ENCODE results near the gene GSTT2. TPM values are rescaled to one million over a fixed set of nuclear protein-coding genes. Genes with fewer than 3 reads are reported as not detected.

Gene GSTT2
- total and polyA plus RNA-seq, 7 donors: 0.12 to 0.89 (median 0.29) TPM; not detected in 3

- ATAC-seq: no peak
- H3K4me1 ChIP-seq: peaks cover 20% of the 10 kb centered on the region
- 84 to 95% (median 93%) methylated on average over 3 of the region's 3 CpGs for WGBS, 3 donors
- DNase-seq: no peak
- peaks cover 6% of the 10 kb centered on the region for H3K9me3 ChIP-seq
- H3K36me3 ChIP-seq (ENCODE audit: insufficient read depth in 1 of 2, low read depth in 1 of 2): no peaks in the 10 kb centered on the region
- no peaks in the 10 kb centered on the region for H3K27me3 ChIP-seq (ENCODE audit: insufficient read depth in 3 of 3, low read length in 2 of 3)
- TF ChIP-seq CTCF (IDR thresholded peaks at IDR 0.05): no peak
- intact Hi-C loops (cut with DNase I): no loop called here
- no peak overlapping the region for H3K4me3 ChIP-seq
- no peak overlapping the region for H3K27ac ChIP-seq
Measured at GRCh38 chr22:24029304-24029703, 49.4 kb downstream of the GSTT2 start.

- H3K9me3 ChIP-seq: no peaks in the 10 kb centered on the region
- intact Hi-C loops (cut with DNase I): no loop called here
- H3K36me3 ChIP-seq (ENCODE audit: insufficient read depth in 1 of 2, low read depth in 1 of 2): no peaks in the 10 kb centered on the region
- ATAC-seq (no peak), DNase-seq (no peak)
- H3K27me3 ChIP-seq (ENCODE audit: insufficient read depth in 3 of 3, low read length in 2 of 3): no peaks in the 10 kb centered on the region
- no peak overlapping the region for H3K27ac ChIP-seq
- TF ChIP-seq CTCF (IDR thresholded peaks at IDR 0.05): no peak
- H3K4me3 ChIP-seq: no peak overlapping the region
- peaks cover 20% of the 10 kb centered on the region for H3K4me1 ChIP-seq
Measured at GRCh38 chr22:24030186-24030702, 50.3 kb downstream of the GSTT2 start.

Other genes with a start within 250 kb of the GSTT2 start
- 10 to 100 TPM in 1 of 4 donors, 1 to 10 TPM in 3; 2.1 to 12.9 (median 4.0) TPM for gene ZNF70, start 229.0 kb upstream of the GSTT2 start, total RNA-seq
- 1 to 10 TPM; 1.2 to 3.8 (median 1.8) TPM for gene ZNF70, start 229.0 kb upstream of the GSTT2 start, polyA plus RNA-seq
- gene VPREB3, start 225.7 kb upstream of the GSTT2 start, total RNA-seq: 1 to 10 TPM in 2 of 4 donors, under 1 TPM in 2; 0.79 to 3.2 (median 0.99) TPM
- under 1 TPM; 0.61 to 0.89 (median 0.82) TPM for gene VPREB3, start 225.7 kb upstream of the GSTT2 start, polyA plus RNA-seq
- under 1 TPM in 1 of 4 donors, not detected in 3; 0.34 TPM for gene C22orf15, start 217.1 kb upstream of the GSTT2 start, total RNA-seq
- gene C22orf15, start 217.1 kb upstream of the GSTT2 start, polyA plus RNA-seq: under 1 TPM in 1 of 3 donors, not detected in 2; 0.04 TPM
- 1,000 to 10,000 TPM in 1 of 4 donors, 100 to 1,000 TPM in 3; 659 to 1,066 (median 865) TPM for gene CHCHD10, start 212.2 kb upstream of the GSTT2 start, total RNA-seq
- 100 to 1,000 TPM; 460 to 861 (median 645) TPM for gene CHCHD10, start 212.2 kb upstream of the GSTT2 start, polyA plus RNA-seq
- gene MMP11, start 207.3 kb upstream of the GSTT2 start, total RNA-seq: 1 to 10 TPM; 1.3 to 2.9 (median 1.5) TPM
- gene MMP11, start 207.3 kb upstream of the GSTT2 start, polyA plus RNA-seq: under 1 TPM; 0.35 to 0.47 (median 0.43) TPM
- 10 to 100 TPM; 21.9 to 76.6 (median 48.3) TPM for gene SMARCB1, start 193.2 kb upstream of the GSTT2 start, total RNA-seq
- 10 to 100 TPM; 20.7 to 47.6 (median 38.4) TPM for gene SMARCB1, start 193.2 kb upstream of the GSTT2 start, polyA plus RNA-seq
- 1 to 10 TPM in 2 of 4 donors, under 1 TPM in 2; 0.54 to 4.4 (median 1.1) TPM for gene DERL3, start 141.1 kb upstream of the GSTT2 start, total RNA-seq
- 1 to 10 TPM in 1 of 3 donors, under 1 TPM in 2; 0.22 to 1.1 (median 0.92) TPM for gene DERL3, start 141.1 kb upstream of the GSTT2 start, polyA plus RNA-seq
- gene SLC2A11, start 122.3 kb upstream of the GSTT2 start, total RNA-seq: 10 to 100 TPM in 1 of 4 donors, 1 to 10 TPM in 3; 4.2 to 11.8 (median 6.3) TPM
- gene SLC2A11, start 122.3 kb upstream of the GSTT2 start, polyA plus RNA-seq: 10 to 100 TPM in 1 of 3 donors, 1 to 10 TPM in 2; 3.7 to 12.7 (median 4.9) TPM
- gene MIF, start 85.8 kb upstream of the GSTT2 start, total RNA-seq: 100 to 1,000 TPM; 110 to 167 (median 139) TPM
- gene MIF, start 85.8 kb upstream of the GSTT2 start, polyA plus RNA-seq: 100 to 1,000 TPM; 125 to 277 (median 131) TPM
- gene GSTT2B, start 18.9 kb upstream of the GSTT2 start, total RNA-seq: 10 to 100 TPM in 3 of 4 donors, 1 to 10 TPM in 1; 5.8 to 27.5 (median 14.4) TPM
- 10 to 100 TPM in 1 of 3 donors, 1 to 10 TPM in 2; 4.0 to 15.1 (median 5.6) TPM for gene GSTT2B, start 18.9 kb upstream of the GSTT2 start, polyA plus RNA-seq
- gene DDTL, start 13.2 kb upstream of the GSTT2 start, total RNA-seq: 1 to 10 TPM in 1 of 4 donors, under 1 TPM in 3; 0.77 to 2.4 (median 0.96) TPM
- gene DDTL, start 13.2 kb upstream of the GSTT2 start, polyA plus RNA-seq: 1 to 10 TPM in 2 of 3 donors, under 1 TPM in 1; 0.94 to 6.6 (median 1.6) TPM
- 10 to 100 TPM; 57.3 to 85.3 (median 82.9) TPM for gene DDT, start 5.7 kb upstream of the GSTT2 start, total RNA-seq
- 100 to 1,000 TPM; 155 to 239 (median 233) TPM for gene DDT, start 5.7 kb upstream of the GSTT2 start, polyA plus RNA-seq
- not detected for gene GSTT4, start 25.3 kb downstream of the GSTT2 start, total RNA-seq
- gene GSTT4, start 25.3 kb downstream of the GSTT2 start, polyA plus RNA-seq: not detected
- gene CABIN1, start 31.2 kb downstream of the GSTT2 start, total RNA-seq: 10 to 100 TPM; 14.9 to 23.8 (median 21.1) TPM
- gene CABIN1, start 31.2 kb downstream of the GSTT2 start, polyA plus RNA-seq: 10 to 100 TPM; 10.5 to 14.1 (median 14.0) TPM
- 1 to 10 TPM; 1.1 to 1.8 (median 1.4) TPM for gene SUSD2, start 201.4 kb downstream of the GSTT2 start, total RNA-seq
- gene SUSD2, start 201.4 kb downstream of the GSTT2 start, polyA plus RNA-seq: 1 to 10 TPM; 1.1 to 1.4 (median 1.3) TPM

Data from psoas muscle (tissue), 8 donors.